ENCODE data around the gene PVALEF.

Gene PVALEF

GRCh38 chr17:81187586-81188490 is 22.5 kb downstream of the PVALEF start:
- Histone ChIP-seq H3K4me3 (ENCODE audit: low read length) (no peak overlapping the region), H3K27ac (ENCODE audit: low read depth, low read length) (no peak overlapping the region), H3K4me1 (ENCODE audit: control insufficient read depth, insufficient read depth, low read length) (no peaks in the 10 kb centered on the region), H3K9ac (ENCODE audit: low read length) (no peak overlapping the region), H3K36me3 (ENCODE audit: control insufficient read depth, insufficient read depth, low read length) (no peaks in the 10 kb centered on the region), H3K27me3 (ENCODE audit: control insufficient read depth, insufficient read depth, low read length) (no peaks in the 10 kb centered on the region)

- Histone ChIP-seq H3K4me3 (ENCODE audit: low read length) (no peak overlapping the region), H3K9ac (ENCODE audit: low read length) (no peak overlapping the region), H3K27me3 (ENCODE audit: control insufficient read depth, insufficient read depth, low read length) (no peaks in the 10 kb centered on the region), H3K27ac (ENCODE audit: low read depth, low read length) (no peak overlapping the region), H3K4me1 (ENCODE audit: control insufficient read depth, insufficient read depth, low read length) (no peaks in the 10 kb centered on the region), H3K36me3 (ENCODE audit: control insufficient read depth, insufficient read depth, low read length) (no peaks in the 10 kb centered on the region)
These were observed 23.2 kb downstream of the PVALEF start for GRCh38 chr17:81188491-81188840.

GRCh38 chr17:81189016-81189415 is 23.7 kb downstream of the PVALEF start:
- no peak overlapping the region for H3K27ac ChIP-seq (ENCODE audit: low read depth, low read length)
- H3K4me1 ChIP-seq (ENCODE audit: control insufficient read depth, insufficient read depth, low read length), result no peaks in the 10 kb centered on the region
- no peak overlapping the region for H3K9ac ChIP-seq (ENCODE audit: low read length)
- H3K27me3 ChIP-seq (ENCODE audit: control insufficient read depth, insufficient read depth, low read length), result no peaks in the 10 kb centered on the region
- no peak overlapping the region for H3K4me3 ChIP-seq (ENCODE audit: low read length)
- no peaks in the 10 kb centered on the region for H3K36me3 ChIP-seq (ENCODE audit: control insufficient read depth, insufficient read depth, low read length)

- Histone ChIP-seq H3K27me3 (ENCODE audit: control insufficient read depth, insufficient read depth, low read length) (no peaks in the 10 kb centered on the region), H3K27ac (ENCODE audit: low read depth, low read length) (no peak overlapping the region), H3K9ac (ENCODE audit: low read length) (no peak overlapping the region), H3K4me3 (ENCODE audit: low read length) (no peak overlapping the region), H3K4me1 (ENCODE audit: control insufficient read depth, insufficient read depth, low read length) (no peaks in the 10 kb centered on the region), H3K36me3 (ENCODE audit: control insufficient read depth, insufficient read depth, low read length) (no peaks in the 10 kb centered on the region)
These were observed 24.6 kb downstream of the PVALEF start for GRCh38 chr17:81189670-81190530.

GRCh38 chr17:81190591-81190990 is 25.3 kb downstream of the PVALEF start:
- Histone ChIP-seq H3K27me3 (ENCODE audit: control insufficient read depth, insufficient read depth, low read length) (no peaks in the 10 kb centered on the region), H3K36me3 (ENCODE audit: control insufficient read depth, insufficient read depth, low read length) (no peaks in the 10 kb centered on the region), H3K9ac (ENCODE audit: low read length) (no peak overlapping the region), H3K27ac (ENCODE audit: low read depth, low read length) (no peak overlapping the region), H3K4me1 (ENCODE audit: control insufficient read depth, insufficient read depth, low read length) (no peaks in the 10 kb centered on the region), H3K4me3 (ENCODE audit: low read length) (no peak overlapping the region)

- H3K27me3 ChIP-seq (ENCODE audit: control insufficient read depth, insufficient read depth, low read length), result no peaks in the 10 kb centered on the region
- H3K9ac ChIP-seq (ENCODE audit: low read length), result no peak overlapping the region
- no peak overlapping the region for H3K4me3 ChIP-seq (ENCODE audit: low read length)
- no peaks in the 10 kb centered on the region for H3K36me3 ChIP-seq (ENCODE audit: control insufficient read depth, insufficient read depth, low read length)
- H3K4me1 ChIP-seq (ENCODE audit: control insufficient read depth, insufficient read depth, low read length), result no peaks in the 10 kb centered on the region
- no peak overlapping the region for H3K27ac ChIP-seq (ENCODE audit: low read depth, low read length)
These were observed 25.8 kb downstream of the PVALEF start for GRCh38 chr17:81191116-81191515.

- Histone ChIP-seq H3K27ac (ENCODE audit: low read depth, low read length) (no peak overlapping the region), H3K27me3 (ENCODE audit: control insufficient read depth, insufficient read depth, low read length) (no peaks in the 10 kb centered on the region), H3K36me3 (ENCODE audit: control insufficient read depth, insufficient read depth, low read length) (no peaks in the 10 kb centered on the region), H3K4me1 (ENCODE audit: control insufficient read depth, insufficient read depth, low read length) (no peaks in the 10 kb centered on the region), H3K9ac (ENCODE audit: low read length) (no peak overlapping the region), H3K4me3 (ENCODE audit: low read length) (no peak overlapping the region)
These were observed 26.3 kb downstream of the PVALEF start for GRCh38 chr17:81191646-81192045.

- H3K4me3 ChIP-seq (ENCODE audit: low read length), result no peak overlapping the region
- no peaks in the 10 kb centered on the region for H3K36me3 ChIP-seq (ENCODE audit: control insufficient read depth, insufficient read depth, low read length)
- H3K27ac ChIP-seq (ENCODE audit: low read depth, low read length), result no peak overlapping the region
- no peak overlapping the region for H3K9ac ChIP-seq (ENCODE audit: low read length)
- no peaks in the 10 kb centered on the region for H3K27me3 ChIP-seq (ENCODE audit: control insufficient read depth, insufficient read depth, low read length)
- H3K4me1 ChIP-seq (ENCODE audit: control insufficient read depth, insufficient read depth, low read length), result no peaks in the 10 kb centered on the region
These were observed 27.2 kb downstream of the PVALEF start for GRCh38 chr17:81192386-81193050.

- Histone ChIP-seq H3K4me1 (ENCODE audit: control insufficient read depth, insufficient read depth, low read length) (no peaks in the 10 kb centered on the region), H3K9ac (ENCODE audit: low read length) (no peak overlapping the region), H3K4me3 (ENCODE audit: low read length) (no peak overlapping the region), H3K27ac (ENCODE audit: low read depth, low read length) (no peak overlapping the region), H3K36me3 (ENCODE audit: control insufficient read depth, insufficient read depth, low read length) (no peaks in the 10 kb centered on the region), H3K27me3 (ENCODE audit: control insufficient read depth, insufficient read depth, low read length) (no peaks in the 10 kb centered on the region)
These were observed 27.7 kb downstream of the PVALEF start for GRCh38 chr17:81193051-81193410.

GRCh38 chr17:81193470-81194224 is 28.3 kb downstream of the PVALEF start:
- H3K27ac ChIP-seq (ENCODE audit: low read depth, low read length), result no peak overlapping the region
- H3K27me3 ChIP-seq (ENCODE audit: control insufficient read depth, insufficient read depth, low read length), result no peaks in the 10 kb centered on the region
- no peak overlapping the region for H3K4me3 ChIP-seq (ENCODE audit: low read length)
- H3K9ac ChIP-seq (ENCODE audit: low read length), result no peak overlapping the region
- H3K36me3 ChIP-seq (ENCODE audit: control insufficient read depth, insufficient read depth, low read length), result no peaks in the 10 kb centered on the region
- no peaks in the 10 kb centered on the region for H3K4me1 ChIP-seq (ENCODE audit: control insufficient read depth, insufficient read depth, low read length)

GRCh38 chr17:81194225-81194760 is 29.0 kb downstream of the PVALEF start:
- Histone ChIP-seq H3K4me1 (ENCODE audit: control insufficient read depth, insufficient read depth, low read length) (no peaks in the 10 kb centered on the region), H3K36me3 (ENCODE audit: control insufficient read depth, insufficient read depth, low read length) (peaks cover 3% of the 10 kb centered on the region), H3K27ac (ENCODE audit: low read depth, low read length) (no peak overlapping the region), H3K4me3 (ENCODE audit: low read length) (no peak overlapping the region), H3K9ac (ENCODE audit: low read length) (no peak overlapping the region), H3K27me3 (ENCODE audit: control insufficient read depth, insufficient read depth, low read length) (no peaks in the 10 kb centered on the region)
